Globus pallidus (tissue), 1 donor: Measurements from ENCODE around the gene PCDHA3.
"Not testable (repeated sequence)": the region's sequence is repeated elsewhere in the genome, so short reads cannot be mapped to it uniquely, and the experiment has no call there.

Source experiments
- DNase-seq: peaks from one replicate; pipeline ENCODE4 v3.0.0-alpha.2; 2015; ENCODE audit warnings: low spot score

Gene PCDHA3

GRCh38 chr5:140821375-140822280 lies 20.8 kb downstream of the PCDHA3 start, which contains the start of gene PCDHA5:
TSS of gene PCDHA5 (plus strand) at chr5:140821613.
- peak; percentile 33 for DNase-seq

DNA sequence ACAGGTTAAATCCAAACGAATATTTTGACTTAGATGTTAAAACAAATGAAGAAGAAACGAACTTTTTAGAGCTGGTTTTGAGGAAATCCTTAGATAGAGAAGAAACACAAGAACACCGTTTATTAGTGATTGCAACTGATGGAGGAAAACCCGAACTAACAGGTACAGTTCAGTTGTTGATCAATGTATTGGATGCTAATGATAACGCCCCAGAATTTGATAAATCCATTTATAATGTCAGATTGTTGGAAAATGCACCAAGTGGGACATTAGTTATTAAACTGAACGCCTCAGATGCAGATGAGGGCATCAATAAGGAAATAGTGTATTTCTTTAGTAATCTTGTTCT lies 21.4 kb downstream of the PCDHA3 start:
- DNase-seq, result no peak

- DNase-seq, result not testable (repeated sequence)
Observed at GRCh38 chr5:140822969-140823368, 22.1 kb downstream of the PCDHA3 start.

- no peak for DNase-seq
Observed at GRCh38 chr5:140823475-140823874, 22.6 kb downstream of the PCDHA3 start.

GRCh38 chr5:140827704-140828361 lies 27.0 kb downstream of the PCDHA3 start, which contains the start of gene PCDHA6:
TSS of gene PCDHA6 (plus strand) at chr5:140827960. CDS start at chr5:140828092, 132 bp downstream.
- peak; percentile 39 for DNase-seq

GRCh38 chr5:140828362-140828737 lies 27.5 kb downstream of the PCDHA3 start:
- DNase-seq, result no peak

DNA sequence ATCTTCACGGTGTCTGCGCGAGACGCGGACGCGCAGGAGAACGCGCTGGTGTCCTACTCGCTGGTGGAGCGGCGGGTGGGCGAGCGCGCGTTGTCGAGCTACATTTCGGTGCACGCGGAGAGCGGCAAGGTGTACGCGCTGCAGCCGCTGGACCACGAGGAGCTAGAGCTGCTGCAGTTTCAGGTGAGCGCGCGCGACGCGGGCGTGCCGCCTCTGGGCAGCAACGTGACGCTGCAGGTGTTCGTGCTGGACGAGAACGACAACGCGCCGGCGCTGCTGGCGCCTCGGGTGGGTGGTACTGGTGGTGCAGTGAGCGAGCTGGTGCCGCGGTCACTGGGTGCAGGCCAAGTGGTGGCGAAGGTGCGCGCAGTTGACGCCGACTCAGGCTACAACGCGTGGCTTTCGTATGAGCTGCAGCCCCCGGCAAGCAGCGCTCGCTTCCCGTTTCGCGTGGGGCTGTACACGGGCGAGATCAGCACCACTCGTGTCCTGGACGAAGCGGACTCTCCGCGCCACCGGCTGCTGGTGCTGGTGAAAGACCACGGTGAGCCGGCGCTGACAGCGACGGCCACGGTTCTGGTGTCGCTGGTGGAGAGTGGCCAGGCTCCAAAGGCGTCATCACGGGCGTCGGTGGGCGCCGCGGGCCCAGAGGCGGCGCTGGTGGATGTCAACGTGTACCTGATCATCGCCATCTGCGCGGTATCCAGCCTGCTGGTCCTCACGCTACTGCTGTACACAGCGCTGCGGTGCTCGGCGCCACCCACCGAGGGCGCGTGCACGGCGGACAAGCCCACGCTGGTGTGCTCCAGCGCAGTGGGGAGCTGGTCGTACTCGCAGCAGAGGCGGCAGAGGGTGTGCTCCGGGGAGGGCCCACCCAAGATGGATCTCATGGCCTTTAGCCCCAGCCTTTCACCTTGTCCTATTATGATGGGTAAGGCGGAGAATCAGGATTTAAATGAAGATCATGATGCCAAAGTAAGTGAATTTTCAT lies 28.9 kb downstream of the PCDHA3 start:
- not testable (repeated sequence) for DNase-seq

GRCh38 chr5:140833993-140834392 lies 33.1 kb downstream of the PCDHA3 start, which contains the start of gene PCDHA7:
TSS of gene PCDHA7 (plus strand) at chr5:140834269. CDS start at chr5:140834384, 115 bp downstream.
- peak; percentile 58 for DNase-seq

DNA sequence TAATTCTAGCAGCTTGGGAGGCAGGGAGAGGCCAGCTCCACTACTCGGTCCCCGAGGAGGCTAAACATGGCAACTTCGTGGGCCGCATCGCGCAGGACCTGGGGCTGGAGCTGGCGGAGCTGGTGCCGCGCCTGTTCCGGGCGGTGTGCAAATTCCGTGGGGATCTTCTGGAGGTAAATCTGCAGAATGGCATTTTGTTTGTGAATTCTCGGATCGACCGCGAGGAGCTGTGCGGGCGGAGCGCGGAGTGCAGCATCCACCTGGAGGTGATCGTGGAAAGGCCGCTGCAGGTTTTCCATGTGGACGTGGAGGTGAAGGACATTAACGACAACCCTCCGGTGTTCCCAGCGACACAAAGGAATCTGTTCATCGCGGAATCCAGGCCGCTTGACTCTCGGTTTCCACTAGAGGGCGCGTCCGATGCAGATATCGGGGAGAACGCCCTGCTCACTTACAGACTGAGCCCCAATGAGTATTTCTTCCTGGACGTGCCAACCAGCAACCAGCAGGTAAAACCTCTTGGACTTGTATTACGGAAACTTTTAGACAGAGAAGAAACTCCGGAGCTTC lies 33.7 kb downstream of the PCDHA3 start:
- not testable (repeated sequence) for DNase-seq

GRCh38 chr5:140835622-140836510 lies 35.0 kb downstream of the PCDHA3 start:
- no peak for DNase-seq

DNA sequence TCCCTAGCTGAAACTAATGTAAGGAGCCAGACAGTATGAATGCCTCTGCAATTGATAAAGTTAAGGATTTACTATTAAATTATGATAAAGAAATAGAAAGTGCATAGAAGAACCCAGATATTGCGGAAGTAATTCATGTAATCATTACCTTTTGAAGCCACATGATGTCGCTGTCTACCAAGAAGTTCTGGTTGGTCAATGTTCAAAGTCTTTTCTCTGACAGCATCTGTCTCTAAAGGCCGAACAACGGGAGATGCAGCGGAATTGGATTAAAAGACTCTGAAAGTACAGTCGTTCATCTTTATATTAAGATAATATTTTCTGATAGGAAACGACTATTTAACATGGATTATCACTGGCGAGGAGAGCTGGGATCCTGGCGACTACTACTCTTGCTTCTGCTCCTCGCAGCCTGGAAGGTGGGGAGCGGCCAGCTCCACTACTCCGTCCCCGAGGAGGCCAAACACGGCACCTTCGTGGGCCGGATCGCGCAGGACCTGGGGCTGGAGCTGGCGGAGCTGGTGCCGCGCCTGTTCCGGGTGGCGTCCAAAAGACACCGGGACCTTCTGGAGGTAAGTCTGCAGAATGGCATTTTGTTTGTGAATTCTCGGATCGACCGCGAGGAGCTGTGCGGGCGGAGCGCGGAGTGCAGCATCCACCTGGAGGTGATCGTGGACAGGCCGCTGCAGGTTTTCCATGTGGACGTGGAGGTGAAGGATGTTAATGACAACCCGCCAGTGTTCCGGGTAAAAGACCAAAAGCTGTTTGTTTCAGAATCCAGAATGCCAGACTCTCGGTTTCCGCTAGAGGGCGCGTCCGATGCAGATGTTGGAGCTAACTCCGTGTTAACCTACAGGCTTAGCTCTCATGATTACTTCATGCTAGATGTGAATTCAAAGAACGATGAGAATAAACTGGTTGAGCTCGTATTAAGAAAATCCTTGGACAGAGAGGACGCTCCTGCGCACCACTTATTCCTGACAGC lies 40.4 kb downstream of the PCDHA3 start, which contains the start of gene PCDHA8:
Gene PCDHA8 (plus strand): TSS at position 210 of the 985 bp plus-strand sequence. CDS start 135 bp downstream, at position 345.
- DNase-seq, result peak; percentile 51

- no peak for DNase-seq
Observed at GRCh38 chr5:140842798-140843733, 42.2 kb downstream of the PCDHA3 start.

- DNase-seq, result not testable (repeated sequence)
Observed at GRCh38 chr5:140848139-140849102, 47.6 kb downstream of the PCDHA3 start, which contains the start of gene PCDHA9. TSS of gene PCDHA9 (plus strand) at chr5:140848382. CDS start at chr5:140848496, 114 bp downstream.

DNA sequence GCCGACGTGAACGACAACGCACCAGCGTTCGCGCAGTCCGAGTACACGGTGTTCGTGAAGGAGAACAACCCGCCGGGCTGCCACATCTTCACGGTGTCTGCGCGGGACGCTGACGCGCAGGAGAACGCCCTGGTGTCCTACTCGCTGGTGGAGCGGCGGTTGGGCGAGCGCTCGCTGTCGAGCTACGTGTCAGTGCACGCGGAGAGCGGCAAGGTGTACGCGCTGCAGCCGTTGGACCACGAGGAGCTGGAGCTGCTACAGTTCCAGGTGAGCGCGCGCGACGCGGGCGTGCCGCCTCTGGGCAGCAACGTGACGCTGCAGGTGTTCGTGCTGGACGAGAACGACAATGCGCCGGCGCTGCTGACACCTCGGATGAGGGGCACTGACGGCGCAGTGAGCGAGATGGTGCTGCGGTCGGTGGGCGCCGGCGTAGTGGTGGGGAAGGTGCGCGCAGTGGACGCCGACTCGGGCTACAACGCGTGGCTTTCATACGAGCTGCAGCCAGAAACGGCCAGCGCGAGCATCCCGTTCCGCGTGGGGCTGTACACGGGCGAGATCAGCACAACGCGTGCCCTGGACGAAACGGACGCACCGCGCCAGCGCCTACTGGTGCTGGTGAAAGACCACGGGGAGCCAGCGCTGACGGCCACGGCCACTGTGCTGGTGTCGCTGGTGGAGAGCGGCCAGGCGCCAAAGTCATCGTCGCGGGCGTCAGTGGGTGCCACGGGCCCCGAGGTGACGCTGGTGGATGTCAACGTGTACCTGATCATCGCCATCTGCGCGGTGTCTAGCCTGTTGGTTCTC lies 49.2 kb downstream of the PCDHA3 start:
- not testable (repeated sequence) for DNase-seq
